Upper lobe of left lung (tissue), 4 donors: ENCODE results near the gene MKNK2.

Source experiments
- EP300 ChIP-seq, 4 donors: sonication (generic); formaldehyde crosslinking; IDR thresholded peaks; one replicate each; pipeline ENCODE4 v1.5.1; 2017; ENCODE audit warnings: antibody characterized with exemption in 4 of 4, control low read depth in 2 of 4
- POLR2A ChIP-seq, 4 donors: fragments of 450-650 bp; IDR thresholded peaks; one replicate each; pipeline ENCODE4 v1.5.1; 2016 to 2017; ENCODE audit warnings: antibody characterized with exemption in 4 of 4, mild to moderate bottlenecking in 2 of 4
- POLR2AphosphoS5 ChIP-seq, 2 donors: sonication (generic); formaldehyde crosslinking; IDR thresholded peaks; one replicate each; pipeline ENCODE4 v1.5.1; 2017; ENCODE audit warnings: antibody characterized with exemption in 2 of 2
- TF ChIP-seq, protein P1 (sequence below), 6 experiments: fragments of 450-650 bp in 4 of 6; fragments of 200-600 bp in 2 of 6; sonication (generic) in 2 of 6; IDR thresholded peaks; one replicate each; pipeline ENCODE4 v1.5.1; 2016 to 2019; ENCODE audit warnings: antibody characterized with exemption in 6 of 6

- TF ChIP-seq, protein P1, sequence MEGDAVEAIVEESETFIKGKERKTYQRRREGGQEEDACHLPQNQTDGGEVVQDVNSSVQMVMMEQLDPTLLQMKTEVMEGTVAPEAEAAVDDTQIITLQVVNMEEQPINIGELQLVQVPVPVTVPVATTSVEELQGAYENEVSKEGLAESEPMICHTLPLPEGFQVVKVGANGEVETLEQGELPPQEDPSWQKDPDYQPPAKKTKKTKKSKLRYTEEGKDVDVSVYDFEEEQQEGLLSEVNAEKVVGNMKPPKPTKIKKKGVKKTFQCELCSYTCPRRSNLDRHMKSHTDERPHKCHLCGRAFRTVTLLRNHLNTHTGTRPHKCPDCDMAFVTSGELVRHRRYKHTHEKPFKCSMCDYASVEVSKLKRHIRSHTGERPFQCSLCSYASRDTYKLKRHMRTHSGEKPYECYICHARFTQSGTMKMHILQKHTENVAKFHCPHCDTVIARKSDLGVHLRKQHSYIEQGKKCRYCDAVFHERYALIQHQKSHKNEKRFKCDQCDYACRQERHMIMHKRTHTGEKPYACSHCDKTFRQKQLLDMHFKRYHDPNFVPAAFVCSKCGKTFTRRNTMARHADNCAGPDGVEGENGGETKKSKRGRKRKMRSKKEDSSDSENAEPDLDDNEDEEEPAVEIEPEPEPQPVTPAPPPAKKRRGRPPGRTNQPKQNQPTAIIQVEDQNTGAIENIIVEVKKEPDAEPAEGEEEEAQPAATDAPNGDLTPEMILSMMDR (IDR thresholded peaks at IDR 0.05): no peak
- no peak for TF ChIP-seq POLR2A (IDR thresholded peaks at IDR 0.05)
- TF ChIP-seq POLR2AphosphoS5 (IDR thresholded peaks at IDR 0.05): no peak
- TF ChIP-seq EP300 (IDR thresholded peaks at IDR 0.05): no peak
Measured at GRCh38 chr19:2083174-2083854, 32.3 kb upstream of the MKNK2 start.
